K562 (cell line): ENCODE measurements around the gene RWDD1. TPM values are rescaled to one million over a fixed set of nuclear protein-coding genes. Genes with fewer than 3 reads are reported as not detected.

Experiments used
- ATAC-seq: fragments of 200-7000 bp; cut with Tn5 transposase; 3 replicates; pipeline ENCODE4 v1.9.1; 2020; ENCODE audit warnings: moderate library complexity
- BruUV-seq: library from RNA; stranded (reverse); fragments of 400-500 nt; replicated peaks from 2 replicates; lab custom pipeline; 2021; lab: Mats Ljungman, UMichigan
- CTCF ChIA-PET: fragments of 300-600 bp; formaldehyde crosslinking; extraction: SDS; loops from one replicate; lab custom pipeline; 2021; ENCODE audit warnings: low intra/inter-chr PET ratio; lab: Yijun Ruan, JAX
- POLR2A ChIA-PET: fragments of 300-600, 350-650 bp; sonication (Branson Sonifier 250); formaldehyde crosslinking; extraction: SDS; loops from one replicate; lab custom pipeline; 2021; ENCODE audit warnings: antibody characterized with exemption, inconsistent platforms; lab: Yijun Ruan, JAX
- DNase-seq, 4 experiments: peaks; one replicate each; pipeline versions ENCODE4 v3.0.0 to v3.0.0-alpha.2; 2011 to 2018; ENCODE audit warnings: low spot score in 3 of 4, mixed read lengths in 3 of 4; ENCODE audit errors: extremely low read depth in 1 of 4
- FAIRE-seq: peaks from 2 replicates; lab custom pipeline; 2011; peaks lifted over from hg19 to GRCh38; lab: Jason Lieb, UNC
- H2AFZ ChIP-seq: 2 replicates; pipeline ENCODE4 v1.6.0; 2011; ENCODE audit warnings: low read depth, low read length, control low read depth, inconsistent platforms
- H3K27ac ChIP-seq: fragments of 200-600 bp; 3 replicates; pipeline ENCODE4 v1.8.0; 2011; ENCODE audit warnings: low read depth, mild to moderate bottlenecking, control low read depth, inconsistent platforms, low read length, moderate library complexity, mixed read lengths; ENCODE audit errors: extremely low read depth
- H3K27me3 ChIP-seq, 2 experiments: fragments of 300-600 bp in 1 of 2; 2 replicates in 1 of 2; 3 replicates in 1 of 2; pipeline versions ENCODE4 v1.6.0 to v1.8.0; 2011; ENCODE audit warnings: inconsistent platforms in 2 of 2, low read length in 2 of 2, mild to moderate bottlenecking in 1 of 2, mixed read lengths in 1 of 2, moderate library complexity in 1 of 2; ENCODE audit not compliant: control insufficient read depth in 2 of 2, insufficient read depth in 2 of 2
- H3K36me3 ChIP-seq: fragments of 300-600 bp; 3 replicates; pipeline ENCODE4 v1.8.0; 2011; ENCODE audit warnings: mild to moderate bottlenecking, low read length, inconsistent platforms; ENCODE audit not compliant: control insufficient read depth, insufficient read depth
- H3K4me1 ChIP-seq, 2 experiments: fragments of 200-600 bp in 1 of 2; replicated peaks in 1 of 2; 2 replicates in 1 of 2; 3 replicates in 1 of 2; pipeline versions ENCODE4 v1.5.1 to v1.8.0; 2011; ENCODE audit warnings: inconsistent platforms in 2 of 2, low read length in 2 of 2, mild to moderate bottlenecking in 1 of 2, mixed read lengths in 1 of 2, moderate library complexity in 1 of 2; ENCODE audit not compliant: control insufficient read depth in 2 of 2, insufficient read depth in 2 of 2
- H3K4me2 ChIP-seq: 2 replicates; pipeline ENCODE4 v1.6.1; 2011; ENCODE audit warnings: low read length, control low read depth, inconsistent platforms, mixed read lengths; ENCODE audit not compliant: insufficient read depth
- H3K4me3 ChIP-seq: fragments of 200-600 bp; sonication (generic), shearing (Covaris generic); 2 replicates; pipeline ENCODE4 v1.5.1; 2016; ENCODE audit warnings: control low read depth, inconsistent platforms
- H3K79me2 ChIP-seq: fragments of 200-600 bp; 3 replicates; pipeline ENCODE4 v1.8.0; 2011; ENCODE audit warnings: low read length, inconsistent platforms; ENCODE audit not compliant: control insufficient read depth, insufficient read depth
- H3K9ac ChIP-seq, 2 experiments: 2 replicates each; pipeline versions ENCODE4 v1.6.0 to v1.6.1; 2011; ENCODE audit warnings: low read depth in 2 of 2, low read length in 2 of 2, control low read depth in 1 of 2, inconsistent platforms in 1 of 2, mild to moderate bottlenecking in 1 of 2, mixed read lengths in 1 of 2; ENCODE audit not compliant: insufficient read depth in 1 of 2
- H3K9me1 ChIP-seq: one replicate; pipeline ENCODE4 v1.6.0; 2011; ENCODE audit warnings: inconsistent platforms, mild to moderate bottlenecking, low read length, moderate library complexity; ENCODE audit not compliant: control insufficient read depth, insufficient read depth
- H3K9me3 ChIP-seq: replicated peaks from 2 replicates; pipeline ENCODE4 v1.5.1; 2011; ENCODE audit warnings: low read depth, low read length, inconsistent platforms; ENCODE audit not compliant: control insufficient read depth, insufficient read depth
- H4K20me1 ChIP-seq: replicated peaks from 2 replicates; pipeline ENCODE4 v1.6.1; 2011; ENCODE audit warnings: low read length, inconsistent platforms, mixed read lengths; ENCODE audit not compliant: control insufficient read depth, insufficient read depth
- BRCA1 ChIP-seq, 2 experiments: fragments of 450-650 bp in 1 of 2; sonication (generic) in 1 of 2; formaldehyde crosslinking in 1 of 2; IDR thresholded peaks; 2 replicates each; pipeline versions ENCODE4 v1.5.0 to v1.6.1; 2017 to 2020; ENCODE audit warnings: mild to moderate bottlenecking in 1 of 2, missing genetic modification reagents in 1 of 2
- CREB5 ChIP-seq: fragments of 250-450 bp; sonication (Bioruptor Pico); IDR thresholded peaks from 2 replicates; pipeline ENCODE4 v1.5.0; 2020; ENCODE audit warnings: mild to moderate bottlenecking
- NCOA6 ChIP-seq: fragments of 450-650 bp; IDR thresholded peaks from 2 replicates; pipeline ENCODE4 v1.6.1; 2017; ENCODE audit warnings: mild to moderate bottlenecking
- PRDM10 ChIP-seq: fragments of 450-650 bp; IDR thresholded peaks from 2 replicates; pipeline ENCODE4 v1.6.1; 2018; ENCODE audit not compliant: partially characterized antibody
- RFX5 ChIP-seq: IDR thresholded peaks from 2 replicates; pipeline ENCODE4 v1.6.1; 2011; ENCODE audit warnings: low read depth, mild to moderate bottlenecking, improper control_type of control experiment, low read length
- SNRNP70 ChIP-seq: fragments of 200-400 bp; formaldehyde crosslinking; optimal IDR thresholded peaks from 2 replicates; pipeline ENCODE3; 2017; ENCODE audit warnings: low read depth, low read length
- TOE1 ChIP-seq, 2 experiments: fragments of 450-650 bp in 1 of 2; sonication (generic) in 1 of 2; formaldehyde crosslinking in 1 of 2; IDR thresholded peaks; 2 replicates each; pipeline versions ENCODE4 v1.7.1 to v1.8.0; 2016 to 2022; ENCODE audit warnings: borderline replicate concordance in 2 of 2, mild to moderate bottlenecking in 2 of 2, antibody characterized with exemption in 1 of 2, inconsistent platforms in 1 of 2, low read depth in 1 of 2, missing genetic modification reagents in 1 of 2, moderate library complexity in 1 of 2
- ZNF24 ChIP-seq: fragments of 450-650 bp; IDR thresholded peaks from 2 replicates; pipeline ENCODE4 v1.6.1; 2016
- ZNF316 ChIP-seq: fragments of 450-650 bp; IDR thresholded peaks from 2 replicates; pipeline ENCODE4 v1.6.1; 2016
- ZNF644 ChIP-seq: fragments of 200-800 bp; sonication (Bioruptor generic); IDR thresholded peaks from 2 replicates; pipeline ENCODE4 v1.6.1; 2016; ENCODE audit warnings: low read depth, missing genetic modification characterization, missing compliant biosample characterization
- ZSCAN32 ChIP-seq: fragments of 450-650 bp; formaldehyde crosslinking; IDR thresholded peaks from 2 replicates; pipeline ENCODE4 v1.4.0; 2020; ENCODE audit warnings: mild to moderate bottlenecking, moderate library complexity
- WGBS: fragments of 100-300 bp; shearing (Covaris generic); methylation state at CpG from one replicate; pipeline ENCODE4 v1.1.6; 2016; ENCODE audit warnings: low coverage, mixed read lengths; ENCODE audit not compliant: insufficient coverage; ENCODE audit errors: missing lambda C conversion rate; 5-methylcytosine and 5-hydroxymethylcytosine counted together
- in situ Hi-C: fragments of 300-500 bp; cut with MboI; formaldehyde crosslinking; loops from 4 replicates; pipeline ENCODE4 v1.15.0; 2018; ENCODE audit warnings: inconsistent platforms, mixed read lengths
- intact Hi-C: fragments of 100-400 bp; cut with micrococcal nuclease; formaldehyde crosslinking; loops from 2 replicates; pipeline ENCODE4 v1.14.2; 2022
- polyA plus RNA-seq, 8 experiments: library from polyadenylated mRNA; depleted of rRNA in 4 of 8; stranded (reverse) in 5 of 8; unstranded in 3 of 8; fragments of >200 nt; fragmentation: Nextera tagmentation in 2 of 8; fragmentation: Illumina TruSeq in 1 of 8; extraction: Ambion mirVana in 2 of 8; extraction: Trizol in 1 of 8; gene quantifications; 2 replicates each; pipeline versions ENCODE4 v1.2.1 to v1.2.3, GENCODE V29; 2011 to 2014; ENCODE audit warnings: inconsistent platforms in 1 of 8, missing spikeins in 1 of 8
- total RNA-seq, 7 experiments: library from RNA; depleted of rRNA in 6 of 7; stranded (reverse); fragments of >200 nt in 6 of 7; fragmentation: Illumina TruSeq in 2 of 7; extraction: Trizol in 2 of 7; gene quantifications; 2 replicates each; pipeline versions ENCODE4 v1.2.1 to v1.2.3, GENCODE V29; 2011 to 2021; ENCODE audit warnings: low replicate concordance in 1 of 7

Gene RWDD1
- total and polyA plus RNA-seq, 9 of the 15 experiments (the other 6 are each of a cell fraction or from before 2014, with no cell fraction given): 31.9 to 89.8 (median 48.7) TPM

- Histone ChIP-seq H3K9me1 (no peaks in the 10 kb centered on the region), H3K4me3 (no peak overlapping the region), H3K36me3 (peaks cover 80% of the 10 kb centered on the region), H3K4me2 (no peak overlapping the region), H4K20me1 (no peaks in the 10 kb centered on the region), H3K9ac (no peak overlapping the region), H3K4me1 (no peaks in the 10 kb centered on the region), H2AFZ (no peak overlapping the region), H3K9me3 (no peaks in the 10 kb centered on the region; the same call in 1 of the 2 replicates), H3K27ac (no peak overlapping the region), H3K79me2 (no peaks in the 10 kb centered on the region), H3K27me3 (no peaks in the 10 kb centered on the region)
- intact Hi-C loops: no loop called here
- no TSS peak for BruUV-seq
- in situ Hi-C loops: no loop called here
- ATAC-seq (no peak), FAIRE-seq (no peak), DNase-seq (no peak)
- ChIA-PET CTCF (no interaction called here), POLR2A (interaction anchor here (0.8 kb wide), 1 partner anchor 17 kb away, joined by 5 read pairs; no protein-coding TSS in a partner anchor)
- TF ChIP-seq NCOA6: no peak
- peak; percentile 77 for TF ChIP-seq ZNF316
- WGBS: 97% methylated on average over 2 of the region's 2 CpGs
Measured at GRCh38 chr6:116586738-116587137, 15.4 kb downstream of the RWDD1 start.

GRCh38 chr6:116595247-116595646, 23.9 kb downstream of the RWDD1 start:
- Histone ChIP-seq H3K9me3 (no peaks in the 10 kb centered on the region), H3K4me2 (no peak overlapping the region), H2AFZ (no peak overlapping the region), H3K27ac (no peak overlapping the region), H3K36me3 (peaks cover 38% of the 10 kb centered on the region), H3K4me1 (no peaks in the 10 kb centered on the region), H3K4me3 (no peak overlapping the region), H4K20me1 (no peaks in the 10 kb centered on the region), H3K9me1 (no peaks in the 10 kb centered on the region), H3K9ac (no peak overlapping the region), H3K27me3 (no peaks in the 10 kb centered on the region), H3K79me2 (no peaks in the 10 kb centered on the region)
- intact Hi-C loops (no loop called here), in situ Hi-C loops (no loop called here)
- ChIA-PET POLR2A (no interaction called here), CTCF (no interaction called here)
- DNase-seq (no peak), FAIRE-seq (no peak), ATAC-seq (no peak)
- WGBS: 73% methylated on average over 3 of the region's 3 CpGs
- BruUV-seq: no TSS peak
- TF ChIP-seq CREB5 (no peak), PRDM10 (no peak), SNRNP70 (no peak), BRCA1 (IDR thresholded peaks at IDR 0.05) (no peak), BRCA1 (CRISPR knock-in tag; IDR thresholded peaks at IDR 0.05) (no peak), RFX5 (no peak), ZSCAN32 (no peak), ZNF24 (no peak), TOE1 (IDR thresholded peaks at IDR 0.05; ENCODE audit: borderline replicate concordance) (no peak), TOE1 (CRISPR knock-in tag; IDR thresholded peaks at IDR 0.05; ENCODE audit: borderline replicate concordance, low read depth) (no peak), ZNF644 (tag) (no peak)
